Type B pancreatic cell (in vitro differentiated cells): ENCODE data around the gene PRKD3. TPM values are rescaled to one million over a fixed set of nuclear protein-coding genes. Genes with fewer than 3 reads are reported as not detected.
A peak's percentile ranks its signal among the peaks of the same experiment; 100 is the strongest.

Experiments used
- DNase-seq: peaks from one replicate; pipeline ENCODE4 v3.0.0; 2021; ENCODE audit warnings: mixed read lengths; ENCODE audit not compliant: unreplicated experiment; ENCODE audit errors: extremely low spot score
- H3K27ac Mint-ChIP-seq: 2 replicates; pipeline ENCODE4 v1.8.0; 2021; ENCODE audit warnings: mild to moderate bottlenecking, mixed read lengths
- H3K27me3 Mint-ChIP-seq: 2 replicates; pipeline ENCODE4 v1.8.0; 2021; ENCODE audit warnings: mixed read lengths
- H3K36me3 Mint-ChIP-seq: 2 replicates; pipeline ENCODE4 v1.8.0; 2021; ENCODE audit warnings: mixed read lengths
- H3K4me1 Mint-ChIP-seq: one replicate; pipeline ENCODE4 v1.8.0; 2021; ENCODE audit warnings: mixed read lengths; ENCODE audit not compliant: unreplicated experiment
- H3K4me3 Mint-ChIP-seq: 2 replicates; pipeline ENCODE4 v1.8.0; 2021; ENCODE audit warnings: mild to moderate bottlenecking, mixed read lengths
- H3K9me3 Mint-ChIP-seq: 2 replicates; pipeline ENCODE4 v1.8.0; 2021; ENCODE audit warnings: mixed read lengths
- total RNA-seq: library from RNA; stranded (reverse); gene quantifications from 2 replicates; pipeline ENCODE4 v1.2.1, GENCODE V29; 2021; ENCODE audit warnings: low replicate concordance
- TF ChIP-seq, protein P1 (sequence below): fragments of 200-600 bp; sonication (generic); conservative IDR thresholded peaks from 2 replicates; pipeline ENCODE4 v1.5.0; 2021; ENCODE audit warnings: antibody characterized with exemption, mild to moderate bottlenecking

PRKD3 gene
- total RNA-seq, 1 donor from 2014 or later: 39.5 TPM

DNA sequence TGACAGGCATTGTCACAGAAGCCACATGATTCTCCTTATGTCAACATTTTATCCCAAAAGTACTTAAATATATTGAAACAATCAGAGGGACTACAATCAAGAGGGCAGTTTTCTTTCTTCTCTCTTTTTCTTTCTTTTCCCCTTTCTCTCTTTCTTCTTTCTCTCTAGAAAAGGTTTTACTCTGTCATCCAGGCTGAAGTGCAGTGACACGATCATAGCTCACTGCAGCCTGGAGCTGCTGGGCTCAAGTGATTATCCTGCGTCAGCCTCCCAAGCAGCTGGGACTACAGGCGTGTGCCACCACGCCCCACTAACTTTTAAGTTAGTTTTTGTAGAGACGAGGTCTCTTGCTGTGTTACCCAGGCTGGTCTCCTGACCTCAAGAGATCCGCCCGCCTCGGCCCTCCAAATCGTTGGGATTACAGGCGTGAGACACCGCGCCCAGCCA is 1.0 kb upstream of the PRKD3 start:
- H3K9me3 Mint-ChIP-seq: no peaks in the 10 kb centered on the region
- peaks cover 6% of the 10 kb centered on the region for H3K36me3 Mint-ChIP-seq
- peaks cover 13% of the 10 kb centered on the region for H3K27me3 Mint-ChIP-seq
- H3K27ac Mint-ChIP-seq: peak overlapping the region; percentile 39
- peaks cover 23% of the 10 kb centered on the region for H3K4me1 Mint-ChIP-seq
- DNase-seq: no peak
- peak overlapping the region; percentile 82 for H3K4me3 Mint-ChIP-seq
- TF ChIP-seq, protein P1, sequence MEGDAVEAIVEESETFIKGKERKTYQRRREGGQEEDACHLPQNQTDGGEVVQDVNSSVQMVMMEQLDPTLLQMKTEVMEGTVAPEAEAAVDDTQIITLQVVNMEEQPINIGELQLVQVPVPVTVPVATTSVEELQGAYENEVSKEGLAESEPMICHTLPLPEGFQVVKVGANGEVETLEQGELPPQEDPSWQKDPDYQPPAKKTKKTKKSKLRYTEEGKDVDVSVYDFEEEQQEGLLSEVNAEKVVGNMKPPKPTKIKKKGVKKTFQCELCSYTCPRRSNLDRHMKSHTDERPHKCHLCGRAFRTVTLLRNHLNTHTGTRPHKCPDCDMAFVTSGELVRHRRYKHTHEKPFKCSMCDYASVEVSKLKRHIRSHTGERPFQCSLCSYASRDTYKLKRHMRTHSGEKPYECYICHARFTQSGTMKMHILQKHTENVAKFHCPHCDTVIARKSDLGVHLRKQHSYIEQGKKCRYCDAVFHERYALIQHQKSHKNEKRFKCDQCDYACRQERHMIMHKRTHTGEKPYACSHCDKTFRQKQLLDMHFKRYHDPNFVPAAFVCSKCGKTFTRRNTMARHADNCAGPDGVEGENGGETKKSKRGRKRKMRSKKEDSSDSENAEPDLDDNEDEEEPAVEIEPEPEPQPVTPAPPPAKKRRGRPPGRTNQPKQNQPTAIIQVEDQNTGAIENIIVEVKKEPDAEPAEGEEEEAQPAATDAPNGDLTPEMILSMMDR: no peak

DNA sequence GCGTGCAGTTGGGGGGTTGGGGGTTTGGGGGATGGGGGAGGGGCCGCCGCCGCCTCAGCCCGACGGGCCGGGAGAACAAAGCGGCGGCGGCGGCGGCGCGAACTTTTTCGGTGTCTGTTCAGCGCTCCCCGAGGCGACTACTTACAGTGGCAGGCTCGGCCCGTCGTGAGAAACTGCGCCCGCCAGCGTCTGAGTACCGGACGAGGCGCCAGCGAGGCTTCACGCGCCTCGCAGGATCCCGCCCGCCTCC is 172 bp downstream of the PRKD3 start:
- no peak for DNase-seq
- Mint-ChIP-seq H3K9me3 (no peaks in the 10 kb centered on the region), H3K36me3 (peaks cover 9% of the 10 kb centered on the region), H3K4me1 (peaks cover 23% of the 10 kb centered on the region), H3K27ac (no peak overlapping the region), H3K27me3 (peaks cover 13% of the 10 kb centered on the region), H3K4me3 (peak overlapping the region; percentile 65)
- TF ChIP-seq, protein P1: no peak

DNA sequence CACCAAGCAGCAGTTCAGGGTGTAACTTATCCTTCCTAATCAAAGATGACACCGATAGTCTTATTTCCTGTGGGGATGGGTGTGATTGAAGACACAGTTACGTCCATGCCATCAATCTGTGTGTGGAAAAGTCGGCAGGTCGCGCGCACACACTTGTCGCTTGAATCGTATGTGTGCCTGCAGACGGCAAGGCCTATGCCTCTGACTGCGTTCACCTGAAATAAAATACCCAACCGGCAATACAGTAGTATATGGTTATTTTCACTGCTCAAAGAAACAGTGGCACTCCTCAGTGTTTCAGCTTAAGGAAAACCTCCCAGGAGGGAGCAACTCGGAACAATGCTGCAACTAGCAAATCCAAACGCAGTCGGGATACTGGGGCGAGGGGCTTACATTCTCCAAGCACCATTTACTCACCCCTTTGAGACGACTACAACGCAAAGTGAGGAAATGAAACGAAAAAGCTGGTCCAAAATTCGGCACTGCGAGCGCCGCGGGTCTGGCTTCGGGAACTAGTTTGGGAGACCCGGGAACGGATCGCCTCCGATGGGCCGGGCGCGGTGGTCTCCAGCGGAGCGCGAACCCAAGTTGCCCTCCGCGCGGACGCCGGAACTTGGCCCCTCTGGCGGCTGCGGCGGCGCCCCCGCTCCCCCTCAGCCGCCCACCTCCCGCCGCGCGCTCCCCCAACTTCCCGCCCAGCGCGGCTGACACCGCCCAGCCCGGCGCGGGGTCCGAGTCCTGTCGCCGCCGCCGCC is 675 bp downstream of the PRKD3 start:
- H3K27ac Mint-ChIP-seq: peak overlapping the region; percentile 95
- H3K9me3 Mint-ChIP-seq: no peaks in the 10 kb centered on the region
- DNase-seq: no peak
- H3K36me3 Mint-ChIP-seq: peaks cover 9% of the 10 kb centered on the region
- H3K4me3 Mint-ChIP-seq: peak overlapping the region; percentile 99
- TF ChIP-seq, protein P1: no peak
- H3K4me1 Mint-ChIP-seq: peaks cover 25% of the 10 kb centered on the region
- peaks cover 13% of the 10 kb centered on the region for H3K27me3 Mint-ChIP-seq

DNA sequence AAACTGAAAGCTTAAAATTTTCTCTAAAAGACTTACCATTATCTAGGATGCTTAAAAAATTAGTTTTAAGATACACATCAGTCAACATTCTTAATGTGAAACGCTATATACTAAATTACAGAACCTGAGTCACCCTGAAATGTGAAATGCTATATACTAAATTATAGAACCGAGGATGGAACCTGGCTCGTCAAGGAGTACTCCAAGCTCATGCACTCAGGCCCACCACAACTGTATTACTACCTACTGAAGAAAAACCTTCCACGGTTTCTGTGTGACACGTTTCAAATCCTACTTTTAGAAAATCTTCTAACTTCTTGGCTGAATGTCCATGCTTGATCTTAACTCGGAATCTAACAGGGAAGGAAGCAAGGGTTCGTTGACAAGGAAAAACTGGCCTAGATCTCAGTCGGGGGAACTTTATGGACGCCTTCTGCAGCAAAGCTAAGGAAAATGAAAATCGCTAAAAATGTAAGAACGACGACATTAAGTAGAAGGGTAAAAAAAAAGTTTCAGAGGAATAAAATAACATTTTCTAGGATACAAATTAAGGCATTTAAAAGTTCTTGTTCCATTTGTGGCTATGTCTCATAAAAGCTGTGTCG is 1.4 kb downstream of the PRKD3 start:
- H3K4me1 Mint-ChIP-seq: peaks cover 31% of the 10 kb centered on the region
- TF ChIP-seq, protein P1: no peak
- DNase-seq: no peak
- peak overlapping the region; percentile 95 for H3K27ac Mint-ChIP-seq
- peaks cover 13% of the 10 kb centered on the region for H3K27me3 Mint-ChIP-seq
- H3K9me3 Mint-ChIP-seq: no peaks in the 10 kb centered on the region
- peak overlapping the region; percentile 99 for H3K4me3 Mint-ChIP-seq
- peaks cover 9% of the 10 kb centered on the region for H3K36me3 Mint-ChIP-seq

DNA sequence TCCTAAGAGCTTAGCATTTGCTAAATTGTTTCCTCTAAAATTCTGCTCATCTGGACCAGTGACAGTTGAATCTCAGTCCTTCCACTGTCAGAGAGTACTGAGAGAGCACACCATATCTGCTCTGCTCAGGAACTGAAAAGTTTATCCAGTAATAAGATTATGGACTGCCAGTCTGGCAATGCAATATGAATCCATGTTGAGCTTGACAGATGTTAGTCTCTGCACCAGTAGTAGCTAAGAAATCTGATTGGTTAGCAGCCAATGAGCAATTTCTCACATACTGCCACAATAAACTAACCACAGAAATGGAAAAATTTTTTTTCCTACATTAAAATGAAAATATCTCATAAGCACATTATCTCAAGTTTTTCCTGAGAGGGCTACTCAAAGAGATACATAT is 2.3 kb downstream of the PRKD3 start:
- H3K4me1 Mint-ChIP-seq: peaks cover 37% of the 10 kb centered on the region
- peak overlapping the region; percentile 35 for H3K4me3 Mint-ChIP-seq
- TF ChIP-seq, protein P1: no peak
- H3K9me3 Mint-ChIP-seq: no peaks in the 10 kb centered on the region
- peaks cover 9% of the 10 kb centered on the region for H3K36me3 Mint-ChIP-seq
- no peak for DNase-seq
- H3K27me3 Mint-ChIP-seq: peaks cover 11% of the 10 kb centered on the region
- no peak overlapping the region for H3K27ac Mint-ChIP-seq
